HG03520 (cell line): ENCODE data around the gene AIMP2.
"Not testable (repeated sequence)": the region's sequence is repeated elsewhere in the genome, so short reads cannot be mapped to it uniquely, and the experiment has no call there.

Experiments used
- ATAC-seq: cut with Tn5 transposase; IDR thresholded peaks from one replicate; pipeline ENCODE4 v1.9.1; 2021; ENCODE audit warnings: mild to moderate bottlenecking, moderate library complexity; ENCODE audit not compliant: unreplicated experiment

AIMP2 gene

DNA sequence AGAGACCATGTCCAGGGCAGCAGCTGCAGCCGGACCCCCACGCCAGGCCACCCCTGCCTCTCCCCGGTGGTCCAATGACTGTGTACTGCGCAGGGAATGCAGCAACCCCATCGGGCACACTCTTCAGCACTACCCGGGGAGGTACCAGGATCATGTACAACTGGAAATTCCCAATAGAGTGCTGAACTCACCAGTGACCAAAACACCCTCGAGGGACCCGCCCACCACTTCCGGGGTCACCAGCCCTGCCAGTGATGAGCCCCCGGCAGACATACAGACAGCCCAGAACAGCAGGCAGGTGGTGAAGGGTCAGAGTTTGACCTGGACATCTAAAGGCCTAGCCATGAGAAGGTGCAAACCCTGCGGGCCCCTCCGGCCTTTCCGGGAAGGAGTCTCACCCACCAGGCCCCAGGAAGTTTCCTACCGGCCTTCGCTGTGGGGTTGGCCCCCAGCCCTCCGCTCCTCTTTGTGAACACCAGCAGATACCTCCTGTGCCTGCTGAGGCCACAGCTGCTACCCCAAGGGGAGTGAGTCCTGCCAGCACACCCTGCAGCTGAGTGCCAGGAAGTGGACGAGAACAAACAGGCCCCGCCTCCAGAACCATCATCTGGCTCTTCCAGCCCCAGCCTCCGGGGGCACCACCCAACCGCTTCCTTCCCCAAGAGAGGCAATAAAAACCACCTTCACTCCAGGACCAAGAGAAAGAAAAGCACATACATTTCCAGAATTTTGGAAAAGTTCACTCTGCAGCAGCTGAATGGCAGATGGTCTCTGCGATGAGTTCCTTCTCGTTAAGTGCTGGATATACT lies 17.1 kb downstream of the AIMP2 start:
- ATAC-seq: no peak

DNA sequence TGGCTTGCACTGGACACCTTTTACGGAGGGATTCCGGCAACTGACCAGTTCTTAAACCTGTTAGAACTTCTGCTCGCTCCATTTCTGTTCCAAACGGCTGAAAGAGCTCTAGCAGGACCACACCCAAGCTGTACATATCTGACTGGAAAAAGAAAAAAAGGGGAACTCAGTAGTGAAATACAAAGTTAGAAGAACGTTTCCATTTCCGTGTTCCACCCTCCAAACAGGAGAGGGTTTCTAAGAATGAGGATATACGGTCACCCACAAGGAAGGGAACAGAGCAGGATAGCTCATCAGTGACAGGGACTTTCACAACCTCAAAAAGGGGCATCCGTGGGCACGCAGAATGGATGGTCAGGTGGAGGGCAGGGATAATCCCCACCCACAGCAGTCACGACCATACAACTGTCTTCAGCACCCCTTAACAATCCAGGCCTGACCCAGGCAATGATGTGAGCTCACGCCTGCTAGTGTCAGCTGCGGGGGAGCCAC lies 17.8 kb downstream of the AIMP2 start:
- ATAC-seq: no peak

DNA sequence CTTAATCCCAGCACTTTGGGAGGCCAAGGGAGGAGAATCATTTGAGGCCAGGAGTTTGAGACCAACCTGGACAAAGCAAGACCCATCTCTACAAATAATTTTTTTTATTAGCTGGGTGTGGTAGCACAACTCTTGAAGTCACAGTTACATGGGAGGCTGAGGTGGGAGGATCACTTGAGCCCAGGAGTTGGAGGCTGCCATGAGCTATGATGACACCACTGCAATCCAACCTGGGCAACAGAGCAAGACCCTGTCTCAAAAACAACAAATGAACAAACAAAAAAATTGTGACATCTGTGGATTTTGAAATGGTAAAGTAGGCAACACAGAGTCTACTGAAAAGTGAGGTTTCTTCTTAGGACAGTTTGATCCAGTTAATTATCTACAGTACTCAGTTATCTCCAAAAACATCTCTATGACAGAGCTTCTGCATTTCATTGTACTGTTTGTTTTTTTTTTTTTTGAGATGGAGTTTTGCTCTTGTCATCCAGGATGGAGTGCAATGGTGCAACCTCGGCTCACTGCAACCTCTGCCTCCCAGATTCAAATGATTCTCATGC lies 18.8 kb downstream of the AIMP2 start:
- no peak for ATAC-seq

DNA sequence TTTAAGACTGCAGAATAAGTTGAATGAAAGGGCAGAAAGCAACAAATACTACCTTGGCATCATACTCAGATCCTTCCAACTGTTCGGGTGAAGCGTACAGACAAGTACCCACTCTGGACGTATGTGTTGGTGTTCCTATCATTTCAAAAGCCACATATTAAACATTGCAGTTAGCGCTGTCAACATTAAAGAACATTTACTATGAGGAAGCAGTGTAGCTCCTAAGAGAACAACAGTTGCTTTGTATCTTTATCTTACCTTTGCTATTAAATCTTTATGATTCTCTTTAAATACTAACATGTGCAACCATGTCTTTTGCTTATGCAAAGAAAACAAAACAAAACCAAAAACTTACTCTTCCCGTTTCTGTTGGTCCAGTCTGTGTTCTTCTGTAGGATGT lies 19.5 kb downstream of the AIMP2 start:
- ATAC-seq: no peak

DNA sequence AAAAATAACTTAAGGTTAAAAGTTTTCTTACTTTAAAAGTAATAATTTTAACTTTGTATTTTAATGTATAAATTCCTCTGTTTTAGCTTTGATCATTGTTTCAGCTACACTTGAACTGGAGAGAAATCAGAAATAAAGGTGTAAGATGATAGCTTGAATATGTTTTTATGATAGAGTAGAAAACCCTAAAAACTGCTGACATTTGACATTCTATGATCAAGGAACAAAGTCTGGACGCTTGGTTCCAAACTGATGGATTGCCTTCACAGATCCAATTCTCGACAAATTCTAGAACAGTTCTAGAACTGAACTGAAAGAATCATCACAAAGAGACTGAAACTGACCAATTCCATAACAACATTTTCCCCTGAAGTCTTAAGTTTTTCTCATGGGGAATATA lies 21.9 kb downstream of the AIMP2 start, which contains the start of gene ANKRD61:
ANKRD61 (plus strand) TSS at position 389 of the 400 bp plus-strand sequence; CDS start at position 389, 0 bp downstream.
- no peak for ATAC-seq

DNA sequence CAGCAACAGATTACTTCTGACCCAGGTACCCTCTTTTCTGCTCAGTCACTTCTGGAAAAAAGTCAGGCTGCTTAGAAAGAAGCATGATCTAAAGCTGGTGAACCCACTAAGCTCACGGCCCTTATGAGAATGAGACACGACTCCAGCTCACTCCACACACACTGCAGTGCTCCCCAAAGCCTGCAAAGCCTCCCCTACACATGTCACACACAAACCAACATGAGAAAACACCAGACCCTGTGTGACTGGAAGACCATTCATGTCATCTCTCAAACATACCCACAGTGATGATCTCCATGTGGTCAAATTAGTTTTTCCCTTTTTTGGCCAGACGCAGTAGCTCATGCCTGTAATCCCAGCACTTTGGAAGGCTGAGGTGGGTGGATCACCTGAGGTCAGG lies 22.5 kb downstream of the AIMP2 start:
- ATAC-seq: no peak

DNA sequence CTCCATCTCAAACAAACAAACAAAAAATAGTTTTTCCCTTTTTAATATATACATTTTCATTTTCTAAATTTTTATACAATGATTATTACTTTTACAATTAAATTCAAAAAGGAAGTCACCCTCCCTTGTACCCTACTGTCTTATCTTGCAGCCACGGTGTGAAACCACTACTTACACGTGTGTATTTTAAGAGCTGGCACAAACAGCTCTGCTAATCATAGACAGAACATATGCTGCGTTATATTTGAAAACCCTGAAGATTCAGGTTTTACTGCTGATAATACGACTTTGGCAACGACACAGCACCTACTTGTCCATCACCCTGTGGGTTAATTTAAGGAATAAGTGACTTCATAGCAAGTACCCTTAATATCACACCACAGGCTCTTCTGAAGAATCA lies 23.1 kb downstream of the AIMP2 start:
- ATAC-seq: no peak

DNA sequence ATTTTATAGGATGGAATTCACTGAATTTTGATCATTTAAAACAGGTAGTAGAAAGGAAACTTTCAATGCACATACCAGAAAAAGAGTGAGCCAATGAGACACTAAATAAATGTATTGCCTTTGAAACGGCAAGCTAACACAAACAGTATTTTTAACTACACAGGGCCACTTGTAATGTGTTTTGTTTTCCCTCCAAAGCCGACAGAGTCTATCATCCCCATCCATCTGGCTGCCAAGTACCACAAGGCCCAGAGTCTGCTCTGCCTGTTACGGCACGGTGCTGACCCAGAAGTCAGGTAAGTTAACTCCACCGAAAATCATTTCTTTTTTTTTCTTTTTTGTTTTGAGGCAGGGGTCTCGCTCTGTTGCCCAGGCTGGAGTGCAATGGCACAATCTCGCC lies 23.6 kb downstream of the AIMP2 start:
- no peak for ATAC-seq

DNA sequence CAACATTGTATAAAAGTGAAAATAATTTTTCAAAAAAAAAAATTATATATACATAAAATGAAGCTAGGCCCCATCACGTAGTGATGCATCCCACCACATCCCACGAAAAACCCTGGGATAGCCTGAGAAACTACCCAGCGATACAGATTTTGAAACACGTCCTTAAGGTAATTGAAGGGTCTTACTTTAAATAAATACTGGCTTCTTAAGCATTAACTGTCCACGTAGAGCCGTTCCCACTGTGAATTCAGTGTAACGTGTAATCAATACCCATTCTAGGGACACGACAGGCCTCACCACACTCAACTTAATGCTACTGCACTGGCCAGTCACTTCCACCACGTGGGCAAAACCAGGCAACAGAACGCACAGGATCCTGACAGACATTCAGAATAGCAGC lies 26.1 kb downstream of the AIMP2 start:
- no peak for ATAC-seq

DNA sequence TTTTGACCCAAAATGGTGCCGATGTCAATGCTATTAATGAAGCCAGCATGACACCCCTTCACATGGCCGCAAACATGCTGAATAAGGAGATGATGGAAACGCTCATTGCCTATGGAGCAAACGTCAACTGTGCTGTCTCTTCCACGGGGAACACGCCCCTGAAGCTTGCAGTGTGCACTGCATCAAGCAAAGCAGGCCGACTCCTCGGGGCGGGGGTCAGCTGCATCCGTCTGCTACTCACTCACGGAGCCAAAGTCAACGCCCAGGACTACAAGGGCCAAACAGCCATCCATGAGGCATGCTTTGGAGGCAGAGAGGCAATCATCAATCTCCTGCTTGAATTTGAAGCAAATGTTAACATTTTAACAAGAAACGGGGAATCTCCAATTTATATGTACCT lies 26.6 kb downstream of the AIMP2 start:
- no peak for ATAC-seq

DNA sequence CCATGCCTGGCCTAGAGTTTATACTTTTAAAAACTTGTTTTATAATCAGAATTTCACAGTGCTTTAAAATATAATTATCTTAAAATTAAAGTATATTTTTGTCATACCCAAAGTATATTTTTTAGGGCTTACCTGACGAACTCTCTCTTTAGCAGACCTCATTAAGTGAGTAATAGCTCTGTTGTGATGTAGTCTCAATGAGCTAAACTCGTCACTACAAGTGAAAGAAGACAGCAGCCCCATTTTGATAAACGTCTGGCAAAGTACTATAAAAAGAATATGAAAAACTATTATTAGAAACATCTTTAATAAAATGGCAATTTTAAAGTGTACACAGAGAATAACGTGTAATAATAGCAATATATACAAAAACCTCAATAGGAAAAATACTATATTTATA lies 40.7 kb downstream of the AIMP2 start:
- ATAC-seq: no peak

DNA sequence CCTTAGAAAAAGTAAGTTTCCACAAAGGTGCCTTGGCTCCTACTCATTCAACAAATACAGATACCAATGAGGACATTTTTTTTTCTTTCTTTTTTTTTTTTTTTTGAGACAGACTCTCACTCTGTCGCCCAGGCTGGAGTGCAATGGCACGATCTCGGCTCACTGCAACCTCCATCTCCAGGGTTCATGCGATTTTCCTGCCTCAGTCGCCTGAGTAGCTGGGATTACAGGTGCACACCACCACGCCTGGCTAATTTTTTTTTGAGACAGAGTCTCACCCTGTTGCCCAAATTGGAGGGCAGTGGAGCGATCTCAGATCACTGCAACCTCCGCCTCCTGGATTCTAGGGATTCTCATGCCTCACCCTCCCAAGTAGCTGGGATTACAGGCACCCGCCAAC lies 42.1 kb downstream of the AIMP2 start:
- ATAC-seq: not testable (repeated sequence)

DNA sequence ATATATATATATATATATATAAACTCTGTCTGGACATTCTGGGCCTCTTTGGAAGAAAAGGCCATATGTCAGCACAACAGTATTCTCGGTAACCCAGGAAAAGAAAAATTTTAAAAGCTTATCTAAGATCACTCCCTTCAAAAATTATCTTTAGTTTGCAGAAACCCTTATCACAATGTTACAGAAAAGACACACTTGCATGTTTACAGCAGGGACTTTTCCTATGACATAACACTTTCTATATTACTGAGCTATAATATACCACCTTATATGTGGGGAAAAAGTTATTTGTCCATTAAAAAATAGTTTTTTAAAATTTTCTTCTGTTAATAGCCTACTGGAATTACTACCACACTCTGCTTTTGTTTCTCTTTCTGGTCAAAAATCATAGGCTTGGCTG lies 47.5 kb downstream of the AIMP2 start:
- ATAC-seq: no peak

DNA sequence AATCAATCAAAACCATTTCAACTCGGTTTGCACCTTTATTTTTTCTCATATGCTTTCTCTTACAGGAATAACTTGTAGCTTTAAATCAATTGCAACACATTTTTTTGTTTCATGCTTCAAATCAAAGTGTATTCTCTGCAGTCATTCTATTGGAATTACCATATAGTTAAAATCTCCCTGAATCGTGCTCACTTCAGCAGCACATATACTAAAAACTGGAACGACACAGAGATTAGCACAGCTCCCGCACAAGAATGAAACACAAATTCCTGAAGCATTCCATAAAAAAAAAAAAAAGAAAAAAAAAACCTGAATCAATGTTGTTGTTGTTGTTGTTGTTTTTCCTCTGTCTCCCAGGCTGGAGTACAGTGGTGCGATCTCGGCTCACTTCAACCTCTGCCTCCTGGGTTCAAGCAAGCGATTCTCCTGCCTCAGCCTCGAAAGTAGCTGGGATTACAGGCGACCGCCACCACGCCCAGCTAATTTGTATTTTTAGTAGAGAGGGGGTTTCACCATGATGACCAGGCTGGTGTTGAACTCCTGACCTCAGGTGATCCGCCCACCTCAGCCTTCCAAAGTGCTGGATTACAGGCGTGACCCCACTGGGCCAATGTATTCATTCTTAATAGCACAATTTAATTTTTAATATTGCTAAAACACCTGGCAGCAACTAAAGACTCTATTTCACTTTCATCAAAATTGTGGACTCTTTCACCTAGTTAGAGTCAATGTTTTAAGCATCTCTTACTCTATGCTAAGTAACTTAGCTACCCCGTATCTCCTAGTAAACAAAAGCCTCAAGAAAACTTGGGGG lies 48.5 kb downstream of the AIMP2 start:
- ATAC-seq: no peak

DNA sequence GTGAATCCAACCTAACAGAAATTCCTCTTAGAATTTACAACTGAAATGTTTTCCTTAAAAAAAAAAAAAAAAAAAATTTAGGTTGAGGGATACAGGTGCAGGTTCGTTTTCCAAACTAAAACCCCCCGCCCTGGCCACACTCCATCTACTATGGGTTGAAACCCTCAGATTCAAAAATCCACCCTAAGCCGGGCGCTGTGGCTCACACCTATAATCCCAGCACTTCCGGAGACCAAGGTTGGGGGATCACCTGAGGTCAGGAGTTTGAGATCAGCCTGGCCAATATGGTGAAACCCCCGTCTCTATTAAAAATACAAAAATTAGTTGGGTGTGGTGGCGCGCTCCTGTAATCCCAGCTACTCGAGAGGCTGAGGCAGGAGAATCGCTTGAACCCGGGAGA lies 50.9 kb downstream of the AIMP2 start:
- not testable (repeated sequence) for ATAC-seq

DNA sequence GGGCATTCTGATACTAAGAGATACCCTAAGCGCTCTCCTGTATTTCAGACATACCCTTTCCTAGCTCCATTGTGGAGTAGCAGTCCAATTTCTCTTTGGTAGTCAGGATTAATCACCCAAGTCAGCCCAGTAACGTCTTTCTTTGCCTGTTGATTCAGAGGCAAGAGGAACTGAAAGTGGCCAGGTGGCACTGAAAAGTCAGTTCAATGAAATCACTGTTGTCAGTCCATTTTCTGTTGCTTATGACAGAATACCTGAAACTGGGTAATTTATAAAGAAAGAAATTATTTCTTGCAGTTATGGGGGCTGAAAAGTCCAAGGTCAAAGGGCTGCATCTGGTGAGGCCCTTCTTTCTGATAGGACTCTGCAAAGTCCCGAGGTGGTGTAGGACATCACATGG lies 62.3 kb downstream of the AIMP2 start:
- peak; percentile 63 for ATAC-seq
